Glomerular endothelial cell (primary cell): ENCODE results near the gene TNFAIP8L1. TPM values are rescaled to one million over a fixed set of nuclear protein-coding genes. Genes with fewer than 3 reads are reported as not detected.
"Not testable (repeated sequence)": the region's sequence is repeated elsewhere in the genome, so short reads cannot be mapped to it uniquely, and the experiment has no call there.

Source experiments
- DNase-seq: peaks from one replicate; pipeline ENCODE4 v3.0.0-alpha.2; 2011; ENCODE audit warnings: low read depth, low spot score; ENCODE audit errors: extremely low read depth
- total RNA-seq: library from RNA; depleted of rRNA; stranded (reverse); fragments of >200 nt; gene quantifications from 2 replicates; pipeline ENCODE4 v1.2.3, GENCODE V29; 2015

The TNFAIP8L1 gene
- total RNA-seq, 1 donor from 2014 or later, result 136 TPM

- DNase-seq, result no peak
Observed at GRCh38 chr19:4675346-4675745, 36.0 kb downstream of the TNFAIP8L1 start.

DNA sequence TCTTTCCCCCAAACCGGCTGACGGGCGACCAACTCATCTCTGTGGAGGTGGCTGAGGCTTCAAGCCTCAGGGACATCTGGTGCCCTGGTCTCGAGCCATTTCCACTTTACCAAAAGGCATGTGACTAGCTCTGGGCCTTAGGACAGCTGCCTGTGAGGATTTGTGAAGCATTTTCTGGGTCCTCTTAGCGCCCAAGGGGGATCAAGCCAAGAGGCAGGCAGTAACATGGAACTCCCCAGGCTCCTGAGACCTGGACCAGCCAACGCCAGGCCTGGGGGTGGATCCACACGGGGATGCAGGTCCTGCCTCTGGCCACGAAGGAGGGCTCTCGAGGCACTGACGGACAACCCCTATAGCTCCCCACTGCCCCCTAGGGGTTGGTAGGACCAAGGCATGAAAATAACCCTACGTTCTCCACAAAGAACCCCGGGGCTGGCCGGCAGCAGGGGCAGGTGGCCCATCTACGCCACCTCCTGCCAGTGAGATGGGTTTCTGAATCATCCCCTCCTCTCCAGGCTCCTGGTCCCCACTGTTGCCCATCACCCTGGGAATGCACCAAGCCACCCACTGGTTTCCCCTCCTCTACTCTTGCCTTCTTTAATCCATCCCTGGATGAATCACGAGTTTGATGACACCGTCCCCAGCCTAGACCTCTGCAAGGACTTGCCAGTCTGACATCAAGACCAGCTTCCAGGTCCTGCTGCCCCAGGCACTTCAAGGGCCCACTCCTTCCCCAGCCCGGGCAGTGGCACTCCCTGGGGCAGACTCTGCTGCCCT is 37.8 kb downstream of the TNFAIP8L1 start:
- no peak for DNase-seq

DNA sequence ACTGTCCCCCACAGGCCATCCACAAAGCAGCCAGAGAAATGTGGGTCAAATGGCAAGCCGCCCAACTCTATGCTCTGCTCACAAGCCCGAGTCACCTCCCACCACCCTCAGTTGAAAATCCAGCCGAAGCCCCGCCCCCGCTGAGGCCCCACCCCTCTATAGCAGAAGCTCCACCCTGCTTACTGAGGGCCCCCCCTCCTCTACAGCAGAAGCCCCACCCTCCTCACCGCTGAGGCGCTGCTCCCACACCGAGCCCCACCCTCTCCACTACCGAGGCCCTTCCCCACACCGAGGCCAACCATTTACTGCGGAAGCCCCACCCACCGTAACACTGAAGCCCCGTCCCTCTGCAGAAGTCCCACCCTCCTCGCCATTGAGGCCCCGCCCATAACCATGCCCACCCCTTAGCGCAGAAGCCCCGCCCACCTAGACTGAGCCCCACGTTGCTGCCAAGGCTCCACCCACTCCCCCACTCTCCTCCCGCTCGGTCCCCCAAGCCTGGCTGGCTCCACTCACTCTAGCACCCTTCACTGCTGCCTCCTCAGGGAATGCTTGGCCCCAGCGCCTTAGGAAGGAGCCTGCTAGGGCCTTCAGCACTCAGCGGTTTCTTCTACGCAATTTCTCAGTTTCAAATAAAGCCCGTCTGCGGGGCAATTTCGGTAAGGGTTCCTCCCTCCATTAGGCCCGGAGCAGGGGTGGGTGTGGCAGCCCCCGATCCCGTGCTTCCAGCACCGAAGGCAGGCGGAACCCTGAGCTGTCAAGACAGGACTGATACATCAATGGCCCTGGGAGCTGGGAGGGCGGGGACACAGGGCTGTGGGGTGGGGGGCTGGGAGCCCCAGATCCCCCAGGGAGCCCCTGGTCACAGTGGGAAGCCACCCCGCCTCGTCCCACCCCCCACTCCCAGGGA is 39.8 kb downstream of the TNFAIP8L1 start:
- DNase-seq, result no peak

- not testable (repeated sequence) for DNase-seq
Observed at GRCh38 chr19:4680021-4680420, 40.7 kb downstream of the TNFAIP8L1 start.

- no peak for DNase-seq
Observed at GRCh38 chr19:4682417-4683200, 43.3 kb downstream of the TNFAIP8L1 start.

GRCh38 chr19:4684312-4685095 is 45.2 kb downstream of the TNFAIP8L1 start:
- no peak for DNase-seq

GRCh38 chr19:4686700-4687099 is 47.4 kb downstream of the TNFAIP8L1 start:
- no peak for DNase-seq

- no peak for DNase-seq
Observed at GRCh38 chr19:4687396-4687795, 48.1 kb downstream of the TNFAIP8L1 start.

DNA sequence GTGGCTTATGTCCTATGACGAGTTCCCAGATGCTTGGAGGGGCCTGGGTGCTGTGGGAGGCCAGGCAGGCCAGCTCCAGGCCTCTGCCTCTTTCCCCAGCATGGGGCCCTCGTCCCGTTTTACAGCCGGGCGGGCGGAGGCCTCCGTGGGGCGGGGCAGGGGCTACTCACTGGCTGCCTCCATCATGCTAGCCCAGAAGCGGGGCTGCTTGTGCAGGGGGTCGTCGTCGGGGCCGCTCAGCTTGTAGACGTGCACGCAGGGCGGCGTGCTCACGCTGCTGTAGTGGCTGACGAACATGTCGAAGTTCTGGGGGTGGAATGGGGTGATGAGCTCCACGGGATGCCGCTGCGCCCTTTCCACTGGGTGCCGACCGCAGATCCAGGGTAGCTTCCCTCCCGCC is 49.3 kb downstream of the TNFAIP8L1 start:
- DNase-seq, result no peak

DNA sequence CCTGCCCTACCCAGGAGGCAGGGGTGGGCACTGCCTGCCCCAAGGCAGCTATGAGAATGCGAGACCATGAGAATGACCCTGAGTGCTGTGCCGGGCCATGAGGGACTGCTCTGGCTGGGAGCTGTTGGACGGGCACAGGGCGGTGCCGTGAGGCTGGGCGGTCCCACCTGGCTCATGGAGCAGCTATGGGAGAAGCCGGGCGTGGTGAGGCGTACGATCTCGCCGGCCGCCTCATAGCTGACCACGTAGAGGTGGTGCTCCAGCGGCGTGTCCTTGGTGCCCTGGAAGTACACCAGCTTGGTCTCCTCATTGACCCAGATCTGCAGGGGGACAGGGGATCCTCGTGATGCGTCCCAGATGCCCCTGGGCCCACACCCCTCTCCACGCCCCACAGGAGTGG is 50.1 kb downstream of the TNFAIP8L1 start:
- DNase-seq, result no peak

- DNase-seq, result no peak
Observed at GRCh38 chr19:4690361-4690760, 51.0 kb downstream of the TNFAIP8L1 start.

DNA sequence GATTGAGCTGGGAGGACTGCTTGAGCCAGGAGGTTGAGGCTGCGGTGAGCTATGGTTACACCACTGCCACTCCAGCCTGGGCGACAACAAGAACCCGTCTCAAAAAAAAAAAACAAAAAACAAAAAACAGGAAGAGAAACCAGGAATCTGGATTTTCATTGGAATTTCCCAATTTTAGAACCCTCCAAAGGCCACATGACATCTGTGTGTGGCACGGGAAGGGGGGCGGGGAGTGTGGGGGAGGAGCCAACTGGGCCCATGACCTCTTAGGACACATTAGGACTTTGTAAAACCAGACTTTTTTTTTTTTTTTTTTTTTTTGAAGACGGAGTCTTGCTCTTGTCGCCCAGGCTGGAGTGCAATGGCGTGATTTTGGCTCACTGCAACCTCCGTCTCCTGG is 52.1 kb downstream of the TNFAIP8L1 start:
- no peak for DNase-seq

- no peak for DNase-seq
Observed at GRCh38 chr19:4692251-4693077, 53.1 kb downstream of the TNFAIP8L1 start.

GRCh38 chr19:4693078-4693350 is 53.7 kb downstream of the TNFAIP8L1 start:
- no peak for DNase-seq

- DNase-seq, result no peak
Observed at GRCh38 chr19:4693471-4694121, 54.3 kb downstream of the TNFAIP8L1 start.

- no peak for DNase-seq
Observed at GRCh38 chr19:4694211-4694987, 55.1 kb downstream of the TNFAIP8L1 start.

DNA sequence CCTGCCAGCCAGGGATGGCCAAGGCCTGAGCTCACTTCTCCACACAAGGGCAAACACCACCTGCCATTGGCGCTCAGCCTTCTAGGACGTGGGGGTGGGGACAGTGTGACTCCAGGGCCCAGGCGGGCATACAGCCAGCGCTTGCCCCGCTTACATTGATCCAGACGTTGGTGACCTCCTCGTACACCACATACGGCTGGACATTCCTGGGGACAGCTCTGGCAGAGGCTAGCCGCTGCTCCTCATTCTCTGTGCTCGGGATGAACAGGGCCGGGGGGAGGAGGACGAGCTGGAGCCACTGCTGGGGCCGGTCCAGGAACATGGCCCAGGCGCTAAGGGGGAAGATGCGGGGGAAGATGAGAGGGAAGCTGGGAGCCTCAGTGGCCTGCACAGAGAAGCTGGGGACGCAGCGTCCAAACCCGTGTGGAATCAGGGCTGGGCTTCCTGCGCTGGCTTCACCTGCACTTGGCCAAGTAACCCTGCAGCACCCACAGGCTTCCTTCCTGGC is 56.0 kb downstream of the TNFAIP8L1 start:
- DNase-seq, result no peak

GRCh38 chr19:4697304-4697703 is 58.0 kb downstream of the TNFAIP8L1 start:
- no peak for DNase-seq
